ENCODE data around the gene CREBL2.

Gene CREBL2

DNA sequence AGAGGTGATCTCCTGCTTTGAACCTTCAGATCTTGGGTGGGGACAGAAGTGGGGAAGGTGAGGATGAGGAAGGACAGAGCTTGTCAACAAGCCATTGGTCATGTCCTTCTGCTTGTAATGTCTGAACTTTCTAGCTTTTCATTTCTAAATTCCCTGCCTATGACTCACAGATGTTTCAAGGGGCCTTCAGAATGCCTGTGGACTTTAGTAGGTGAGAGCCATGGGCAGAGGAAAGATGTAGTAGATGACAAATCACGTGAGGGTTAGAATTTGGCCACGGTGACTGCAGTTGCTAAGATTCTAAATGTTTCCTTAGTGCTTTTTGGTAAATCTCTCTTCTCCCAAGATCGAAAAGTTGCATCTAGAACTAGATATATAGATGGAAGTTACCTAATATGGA is 18.7 kb upstream of the CREBL2 start:
- TF ChIP-seq, protein P1, sequence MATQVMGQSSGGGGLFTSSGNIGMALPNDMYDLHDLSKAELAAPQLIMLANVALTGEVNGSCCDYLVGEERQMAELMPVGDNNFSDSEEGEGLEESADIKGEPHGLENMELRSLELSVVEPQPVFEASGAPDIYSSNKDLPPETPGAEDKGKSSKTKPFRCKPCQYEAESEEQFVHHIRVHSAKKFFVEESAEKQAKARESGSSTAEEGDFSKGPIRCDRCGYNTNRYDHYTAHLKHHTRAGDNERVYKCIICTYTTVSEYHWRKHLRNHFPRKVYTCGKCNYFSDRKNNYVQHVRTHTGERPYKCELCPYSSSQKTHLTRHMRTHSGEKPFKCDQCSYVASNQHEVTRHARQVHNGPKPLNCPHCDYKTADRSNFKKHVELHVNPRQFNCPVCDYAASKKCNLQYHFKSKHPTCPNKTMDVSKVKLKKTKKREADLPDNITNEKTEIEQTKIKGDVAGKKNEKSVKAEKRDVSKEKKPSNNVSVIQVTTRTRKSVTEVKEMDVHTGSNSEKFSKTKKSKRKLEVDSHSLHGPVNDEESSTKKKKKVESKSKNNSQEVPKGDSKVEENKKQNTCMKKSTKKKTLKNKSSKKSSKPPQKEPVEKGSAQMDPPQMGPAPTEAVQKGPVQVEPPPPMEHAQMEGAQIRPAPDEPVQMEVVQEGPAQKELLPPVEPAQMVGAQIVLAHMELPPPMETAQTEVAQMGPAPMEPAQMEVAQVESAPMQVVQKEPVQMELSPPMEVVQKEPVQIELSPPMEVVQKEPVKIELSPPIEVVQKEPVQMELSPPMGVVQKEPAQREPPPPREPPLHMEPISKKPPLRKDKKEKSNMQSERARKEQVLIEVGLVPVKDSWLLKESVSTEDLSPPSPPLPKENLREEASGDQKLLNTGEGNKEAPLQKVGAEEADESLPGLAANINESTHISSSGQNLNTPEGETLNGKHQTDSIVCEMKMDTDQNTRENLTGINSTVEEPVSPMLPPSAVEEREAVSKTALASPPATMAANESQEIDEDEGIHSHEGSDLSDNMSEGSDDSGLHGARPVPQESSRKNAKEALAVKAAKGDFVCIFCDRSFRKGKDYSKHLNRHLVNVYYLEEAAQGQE (IDR thresholded peaks at IDR 0.05; ENCODE audit: insufficient read depth in 1 of 2, low read depth in 2 of 2, low read length in 2 of 2), result no peak
- no peak for TF ChIP-seq SIN3A (IDR thresholded peaks at IDR 0.05; ENCODE audit: borderline replicate concordance, insufficient read depth, low read length)

DNA sequence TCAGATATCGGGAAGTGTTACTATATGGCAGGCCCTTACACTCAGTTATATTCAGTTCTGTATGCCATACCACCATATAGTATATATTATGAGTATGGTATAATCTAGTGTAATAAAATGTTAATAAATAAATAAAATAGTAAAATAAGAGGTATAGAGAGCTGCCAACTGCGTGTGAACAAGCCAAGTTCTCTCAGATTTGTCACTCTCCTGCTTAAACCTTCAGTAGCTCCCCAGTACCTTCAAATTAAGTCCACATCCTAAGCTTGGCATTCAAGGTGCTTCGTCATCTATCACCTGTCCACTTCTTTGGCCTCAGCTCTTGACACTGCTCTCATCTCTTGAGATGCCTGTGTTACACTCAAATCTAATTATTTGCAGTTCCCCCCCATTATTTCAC is 12.8 kb upstream of the CREBL2 start:
- TF ChIP-seq SIN3A (IDR thresholded peaks at IDR 0.05; ENCODE audit: borderline replicate concordance, insufficient read depth, low read length) (no peak), TAF1 (IDR thresholded peaks at IDR 0.05; ENCODE audit: borderline replicate concordance, insufficient read depth, low read length) (no peak), FOXP2 (optimal IDR thresholded peaks at IDR 0.05; ENCODE audit: borderline replicate concordance, extremely low read depth, extremely low read length, insufficient read depth) (no peak), POLR2AphosphoS5 (IDR thresholded peaks at IDR 0.05; ENCODE audit: low read depth, low read length) (no peak)
- TF ChIP-seq, protein P1 (IDR thresholded peaks at IDR 0.05; ENCODE audit: insufficient read depth in 1 of 2, low read depth in 2 of 2, low read length in 2 of 2), result no peak

DNA sequence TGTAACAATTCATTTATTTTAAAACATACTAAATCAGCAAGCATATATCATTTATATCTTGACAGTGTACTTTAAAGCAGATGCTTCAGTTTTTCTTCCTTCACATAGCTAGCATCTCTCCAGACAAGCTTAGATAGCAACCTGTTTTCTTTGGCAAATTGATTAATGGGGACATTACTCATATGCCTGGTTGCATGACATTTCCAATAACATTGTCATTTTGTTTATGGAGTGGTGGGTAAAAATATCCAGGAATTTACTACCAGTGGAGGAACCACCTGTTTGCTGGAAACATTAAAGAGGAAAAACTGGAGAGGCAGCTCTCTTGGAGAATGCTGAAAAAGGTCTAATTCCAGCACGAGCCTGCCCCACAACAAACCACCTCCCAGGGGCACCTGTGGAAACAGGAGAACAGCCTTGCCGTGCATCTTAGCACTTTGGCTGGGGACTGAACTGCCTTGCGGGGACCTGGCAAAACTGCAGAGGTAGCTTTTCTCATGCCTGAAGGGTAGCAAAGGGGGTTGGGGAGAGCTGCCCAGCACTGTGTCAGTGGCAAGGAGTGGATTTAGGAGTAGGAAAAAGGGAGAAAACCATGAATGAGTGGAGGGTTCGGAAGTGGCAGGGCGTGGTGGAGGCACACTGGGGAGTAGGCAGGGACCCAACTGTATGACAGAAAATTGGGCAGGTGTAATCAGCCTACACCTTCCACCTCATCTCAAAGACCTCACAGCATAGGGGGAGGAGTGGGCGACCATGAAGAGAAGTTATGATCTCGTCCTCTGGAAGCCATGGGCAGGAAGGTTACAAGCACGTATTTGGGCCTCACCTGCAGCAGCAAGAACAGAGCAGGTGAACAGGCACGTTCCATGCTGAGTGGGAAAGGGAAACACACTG is 11.7 kb upstream of the CREBL2 start:
- TF ChIP-seq FOXP2 (optimal IDR thresholded peaks at IDR 0.05; ENCODE audit: borderline replicate concordance, extremely low read depth, extremely low read length, insufficient read depth) (no peak), POLR2AphosphoS5 (IDR thresholded peaks at IDR 0.05; ENCODE audit: low read depth, low read length) (no peak), SIN3A (IDR thresholded peaks at IDR 0.05; ENCODE audit: borderline replicate concordance, insufficient read depth, low read length) (no peak), TAF1 (IDR thresholded peaks at IDR 0.05; ENCODE audit: borderline replicate concordance, insufficient read depth, low read length) (no peak)
- TF ChIP-seq, protein P1 (IDR thresholded peaks at IDR 0.05; ENCODE audit: insufficient read depth in 1 of 2, low read depth in 2 of 2, low read length in 2 of 2), result no peak

DNA sequence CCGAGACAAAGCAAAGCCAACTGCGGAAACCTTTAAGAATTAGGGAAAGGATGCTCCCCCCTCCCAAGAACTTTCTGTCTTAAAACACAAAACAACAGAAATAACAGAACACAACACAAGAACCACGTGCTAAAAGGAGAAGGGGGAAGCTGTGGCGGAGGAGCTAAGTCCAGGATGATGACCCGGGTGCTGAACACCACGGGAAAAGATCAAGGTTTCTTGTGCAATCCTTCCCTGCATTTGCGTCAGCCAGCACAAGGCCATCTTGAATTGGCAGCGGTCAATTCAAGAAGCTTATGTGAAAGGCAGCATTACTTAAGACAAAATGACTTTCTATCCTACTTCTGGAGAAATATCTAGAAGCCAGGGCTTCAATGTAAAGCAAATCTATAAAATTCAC is 11.0 kb upstream of the CREBL2 start:
- no peak for TF ChIP-seq SIN3A (IDR thresholded peaks at IDR 0.05; ENCODE audit: borderline replicate concordance, insufficient read depth, low read length)
- TF ChIP-seq, protein P1 (IDR thresholded peaks at IDR 0.05; ENCODE audit: insufficient read depth in 1 of 2, low read depth in 2 of 2, low read length in 2 of 2), result no peak
- no peak for TF ChIP-seq TAF1 (IDR thresholded peaks at IDR 0.05; ENCODE audit: borderline replicate concordance, insufficient read depth, low read length)

DNA sequence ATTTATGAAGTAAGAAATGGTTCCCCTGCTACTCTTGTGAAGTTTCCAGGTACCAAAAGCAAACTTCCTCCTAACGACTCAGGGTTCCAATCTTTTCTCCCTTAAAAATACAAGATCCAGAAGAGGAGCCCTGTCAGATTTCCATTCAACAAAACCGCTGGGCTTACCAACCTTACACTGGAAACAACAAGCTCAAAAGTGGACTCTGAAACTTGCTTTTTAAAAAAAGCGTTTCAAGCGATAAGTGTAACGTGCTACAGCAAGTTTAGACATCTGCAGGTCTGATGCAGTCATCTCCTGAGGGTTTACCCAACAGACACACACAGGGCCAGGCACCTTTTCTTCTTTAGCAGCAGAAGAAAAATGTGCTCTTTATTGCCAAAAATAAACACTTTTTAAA is 6.9 kb upstream of the CREBL2 start:
- TF ChIP-seq POLR2AphosphoS5 (IDR thresholded peaks at IDR 0.05; ENCODE audit: low read depth, low read length) (no peak), TAF1 (IDR thresholded peaks at IDR 0.05; ENCODE audit: borderline replicate concordance, insufficient read depth, low read length) (no peak)
- TF ChIP-seq, protein P1 (IDR thresholded peaks at IDR 0.05; ENCODE audit: insufficient read depth in 1 of 2, low read depth in 2 of 2, low read length in 2 of 2), result no peak

Measured in PFSK-1 (cell line).